Activated naive CD4-positive, alpha-beta T cell (primary cell): ENCODE measurements around the gene MIS12.

Experiments used
- DNase-seq, 4 experiments: peaks; one replicate each; lab custom pipeline; 2025; lab: John Stamatoyannopoulos, UW

Gene MIS12, protein sequence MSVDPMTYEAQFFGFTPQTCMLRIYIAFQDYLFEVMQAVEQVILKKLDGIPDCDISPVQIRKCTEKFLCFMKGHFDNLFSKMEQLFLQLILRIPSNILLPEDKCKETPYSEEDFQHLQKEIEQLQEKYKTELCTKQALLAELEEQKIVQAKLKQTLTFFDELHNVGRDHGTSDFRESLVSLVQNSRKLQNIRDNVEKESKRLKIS

DNA sequence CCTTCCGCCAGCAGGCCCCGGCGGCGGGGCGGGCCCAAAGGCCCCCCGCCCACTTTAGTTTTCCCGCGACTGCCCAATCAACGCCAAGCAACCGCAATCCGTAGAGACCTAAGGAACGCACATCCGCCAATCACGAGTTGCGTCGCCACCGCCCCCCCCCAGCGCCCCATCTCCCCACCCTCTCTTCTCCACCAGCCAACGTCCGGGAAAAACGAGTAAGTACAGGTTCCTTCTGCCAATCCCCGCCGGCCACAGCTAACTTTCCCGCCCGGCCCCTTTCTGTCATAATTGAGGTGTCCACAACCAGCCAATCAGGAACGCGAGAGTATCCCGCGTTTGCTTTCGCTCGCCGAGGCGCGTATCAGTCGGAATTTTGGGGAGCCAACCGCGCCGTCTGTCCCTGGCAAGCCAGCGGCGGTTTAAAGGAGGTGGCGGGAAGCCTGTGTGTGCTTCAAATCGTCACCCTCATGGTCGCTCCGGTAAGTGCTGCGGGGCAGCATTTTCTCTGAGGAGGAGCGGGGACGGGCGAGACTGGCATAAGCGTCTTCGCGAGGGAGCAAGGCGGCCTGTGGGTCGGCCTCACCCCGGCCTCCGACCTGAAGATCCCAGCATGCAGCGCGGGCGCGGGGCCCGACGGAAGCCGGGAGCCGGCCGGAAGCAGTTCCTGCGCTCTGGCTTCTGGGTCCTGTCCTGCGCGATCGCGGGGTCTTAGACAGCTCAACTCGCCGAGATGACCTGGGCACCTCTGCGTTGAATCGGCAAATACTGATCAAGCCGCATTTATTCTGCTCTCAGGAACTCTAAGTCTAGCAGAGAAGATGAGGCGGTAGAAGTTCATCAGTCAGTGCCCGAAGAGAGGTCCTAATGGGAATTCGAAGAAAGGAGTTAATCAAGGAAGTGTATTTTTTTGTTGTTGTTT lies at the start of gene MIS12:
MIS12 (plus strand) TSS at position 361 of the 919 bp plus-strand sequence. CDS start 2,297 bp downstream, outside the sequence.
- peak; percentile 89 to 95 (median 92) for DNase-seq

GRCh38 chr17:5437721-5438317 lies 48.5 kb upstream of the MIS12 start:
- DNase-seq: no peak

GRCh38 chr17:5438716-5439445 lies 47.5 kb upstream of the MIS12 start, which contains the start of gene C1QBP:
TSS of gene C1QBP (minus strand) at chr17:5439155. CDS start at chr17:5439073, 82 bp downstream.
- DNase-seq: peak; percentile 84 to 92 (median 89)

DNA sequence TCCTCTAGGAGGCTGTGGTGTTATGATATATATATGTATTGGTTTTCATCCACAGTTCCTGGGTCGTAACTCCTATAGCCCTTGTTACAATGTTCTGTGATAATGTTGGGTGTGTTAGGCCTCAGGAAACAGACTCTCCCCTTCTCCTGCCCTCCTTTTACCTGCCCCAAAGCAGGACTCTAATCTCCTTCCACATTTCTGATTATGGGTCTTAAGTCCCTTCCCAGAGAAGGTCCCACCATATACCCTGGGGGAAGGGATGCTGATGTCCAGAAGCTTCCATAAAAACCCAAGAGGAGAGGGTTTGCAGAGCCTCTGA lies 47.0 kb upstream of the MIS12 start:
- no peak for DNase-seq

DNA sequence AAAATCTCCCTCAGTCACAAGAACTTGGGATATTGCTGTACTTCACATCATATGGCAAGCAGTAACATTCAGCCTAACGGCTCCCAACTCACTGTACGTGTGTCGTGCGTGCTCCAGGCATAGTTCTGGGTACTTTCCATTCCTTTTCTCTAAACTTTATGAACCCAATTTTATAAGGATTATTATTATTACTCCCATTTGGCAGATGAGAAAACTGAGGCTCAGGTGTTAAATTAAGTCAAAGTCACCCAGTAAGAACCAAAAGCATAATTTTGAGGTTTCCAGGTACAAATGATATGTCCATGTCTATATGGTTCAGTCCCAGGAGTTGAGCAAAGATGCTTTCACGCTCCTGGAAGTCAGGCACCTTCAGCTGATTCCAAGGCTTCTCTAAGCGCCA lies 42.6 kb upstream of the MIS12 start:
- DNase-seq: no peak

DNA sequence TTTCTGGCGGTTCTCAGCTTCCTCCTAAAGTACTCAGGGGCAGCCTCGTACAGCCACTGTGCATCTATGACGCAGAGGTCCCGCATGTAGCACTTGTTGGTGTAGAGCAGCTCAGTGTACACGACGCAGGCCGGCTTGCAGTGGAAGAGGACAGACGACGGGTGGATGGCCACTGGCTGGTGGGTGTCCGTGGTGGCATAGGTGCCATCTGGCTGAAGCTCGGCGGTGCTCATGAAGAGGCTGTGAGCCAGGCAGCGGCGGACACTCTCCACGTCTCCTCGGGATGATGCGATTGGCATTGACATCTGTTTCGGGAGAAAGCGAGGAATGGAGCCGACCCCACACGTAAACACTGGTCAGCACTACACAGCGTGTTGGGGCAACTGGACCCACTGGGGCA lies 42.2 kb upstream of the MIS12 start:
- DNase-seq: no peak

DNA sequence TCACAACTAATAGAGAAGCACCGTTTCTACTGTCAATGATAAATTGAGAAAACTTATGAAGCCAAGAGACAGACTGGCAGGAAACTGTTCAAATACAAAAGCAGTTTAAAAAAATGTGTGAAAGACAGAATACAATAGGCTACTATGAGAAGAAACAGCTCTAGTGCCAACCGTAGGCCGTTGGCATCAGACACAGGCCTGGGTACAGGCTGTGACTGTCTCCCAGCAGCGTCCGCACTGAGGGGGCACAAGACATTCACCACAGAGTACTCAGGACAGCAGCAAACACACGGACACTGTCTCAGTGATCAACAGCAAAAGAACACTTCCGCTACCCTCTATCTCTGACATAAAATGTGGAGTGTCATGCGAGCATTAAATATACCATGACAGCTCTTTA lies 39.6 kb upstream of the MIS12 start:
- DNase-seq: no peak

GRCh38 chr17:5464717-5465507 lies 21.5 kb upstream of the MIS12 start:
- DNase-seq: no peak

- no peak for DNase-seq
Observed at GRCh38 chr17:5466295-5466694, 20.1 kb upstream of the MIS12 start.

- no peak for DNase-seq
Observed at GRCh38 chr17:5467416-5467815, 18.9 kb upstream of the MIS12 start.

- peak in 1 of 4 experiments; percentile 14 for DNase-seq
Observed at GRCh38 chr17:5468075-5468473, 18.3 kb upstream of the MIS12 start.

- no peak for DNase-seq
Observed at GRCh38 chr17:5472511-5472910, 13.9 kb upstream of the MIS12 start.

- DNase-seq: no peak
Observed at GRCh38 chr17:5473906-5474305, 12.5 kb upstream of the MIS12 start.

GRCh38 chr17:5478992-5479391 lies 7.4 kb upstream of the MIS12 start:
- DNase-seq: no peak

DNA sequence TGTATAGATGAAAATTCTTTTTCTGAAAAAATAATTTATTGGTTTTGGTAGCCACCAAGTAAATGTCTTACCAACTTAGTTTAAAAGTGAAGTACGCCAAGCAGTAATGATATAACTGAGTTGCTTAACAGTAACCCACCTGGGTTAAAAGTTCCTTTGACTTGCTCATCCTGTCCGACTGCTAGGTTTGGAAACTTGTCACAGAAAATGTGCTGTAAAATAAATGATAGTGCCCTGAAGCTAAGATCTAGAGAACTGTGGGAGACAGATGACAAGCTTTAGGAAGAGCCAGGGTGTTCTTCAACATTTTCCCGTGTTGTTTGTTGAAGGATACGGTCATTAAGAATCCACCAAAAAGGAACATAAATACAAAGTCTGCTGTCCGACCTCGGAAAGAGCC lies 5.4 kb upstream of the MIS12 start:
- DNase-seq: no peak

DNA sequence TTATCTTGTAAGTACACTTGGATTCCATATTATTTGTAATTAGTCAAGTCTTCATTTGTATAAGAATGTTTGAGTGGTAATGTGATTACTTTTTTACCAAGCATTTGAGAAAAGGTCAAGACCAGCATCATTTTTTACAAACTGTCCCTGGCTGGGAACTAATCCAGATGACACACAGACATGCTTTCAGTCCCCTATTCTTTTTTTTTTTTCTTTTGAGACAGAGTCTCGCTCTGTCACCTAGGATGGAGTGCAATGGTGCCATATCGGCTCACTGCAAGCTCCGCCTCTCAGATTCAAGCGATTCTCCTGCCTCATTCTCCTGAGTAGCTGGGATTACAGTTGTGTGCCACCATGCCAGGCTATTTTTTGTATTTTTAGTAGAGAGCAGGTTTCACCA lies 4.9 kb upstream of the MIS12 start:
- DNase-seq: no peak

GRCh38 chr17:5485270-5486205 lies 828 bp upstream of the MIS12 start, which contains the start of gene DERL2:
TSS of gene DERL2 (minus strand) at chr17:5486178. CDS start at chr17:5486161, 17 bp downstream.
- no peak for DNase-seq

- no peak for DNase-seq
Observed at GRCh38 chr17:5488752-5489151, 2.4 kb downstream of the MIS12 start.

- no peak for DNase-seq
Observed at GRCh38 chr17:5492970-5493369, 6.6 kb downstream of the MIS12 start.
